Measurements from ENCODE around the gene SHROOM1. TPM values are rescaled to one million over a fixed set of nuclear protein-coding genes. Genes with fewer than 3 reads are reported as not detected.

SHROOM1 gene
- total and polyA plus RNA-seq, 4 experiments from 2014 or later = 0.49 TPM; not detected in 3

DNA sequence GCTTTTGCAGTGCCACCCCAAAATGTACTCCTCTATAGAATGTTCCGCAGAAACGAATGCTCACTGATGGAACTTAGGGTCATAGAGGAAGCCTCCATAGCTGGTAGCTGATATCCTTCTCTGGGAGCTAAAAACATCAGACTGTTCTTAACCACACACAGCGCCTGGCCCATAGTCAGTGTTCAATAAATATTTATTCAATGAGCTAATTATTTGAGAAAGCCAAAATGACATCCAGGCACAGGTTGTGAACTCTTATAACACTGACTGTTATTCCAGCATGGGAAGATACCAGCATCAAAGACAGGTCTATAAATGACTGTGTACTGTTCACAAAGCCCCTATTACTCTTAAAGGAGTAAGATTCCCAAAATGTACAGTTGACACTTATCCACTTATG lies 22.9 kb upstream of the SHROOM1 start:
- Histone ChIP-seq H3K36me3 (ENCODE audit: insufficient read depth, low read length) (no peaks in the 10 kb centered on the region), H3K27me3 (ENCODE audit: insufficient read depth, low read length) (no peaks in the 10 kb centered on the region), H3K4me3 (ENCODE audit: low read length in 2 of 2) (no peak overlapping the region), H3K27ac (ENCODE audit: low read depth, low read length) (no peak overlapping the region), H3K4me1 (ENCODE audit: insufficient read depth, low read length) (no peaks in the 10 kb centered on the region), H3K9me3 (ENCODE audit: control insufficient read depth in 1 of 2, low read length in 2 of 2) (no peaks in the 10 kb centered on the region)
- Mint-ChIP-seq H3K27ac (no peak overlapping the region), H3K4me3 (no peak overlapping the region), H3K36me3 (no peaks in the 10 kb centered on the region), H3K4me1 (no peaks in the 10 kb centered on the region), H3K9me3 (no peaks in the 10 kb centered on the region), H3K27me3 (peaks cover 4% of the 10 kb centered on the region in 2 donors)
- intact Hi-C loops (cut with micrococcal nuclease) = no loop called here
- POLR2A ChIA-PET (ENCODE audit: partially characterized antibody) = interaction anchor here (1.0 kb wide), 1 partner anchor 106 kb away, joined by 3 read pairs; the partner anchor contains the start of gene CCNI2
- CTCF ChIA-PET (ENCODE audit: partially characterized antibody) = interaction anchor here (1.1 kb wide), 1 partner anchor 33 kb away, joined by 4 read pairs; no protein-coding TSS in a partner anchor
- DNase-seq = no peak

GRCh38 chr5:132850066-132850465 lies 19.6 kb upstream of the SHROOM1 start:
- no peak for DNase-seq
- H3K9me3 ChIP-seq (ENCODE audit: control insufficient read depth in 1 of 2, low read length in 2 of 2) = no peaks in the 10 kb centered on the region
- H3K4me3 ChIP-seq (ENCODE audit: low read length in 2 of 2) = no peak overlapping the region
- intact Hi-C loops (cut with micrococcal nuclease) = no loop called here
- no peak overlapping the region for H3K4me3 Mint-ChIP-seq
- H3K36me3 Mint-ChIP-seq = no peaks in the 10 kb centered on the region
- H3K9me3 Mint-ChIP-seq = no peaks in the 10 kb centered on the region
- no peaks in the 10 kb centered on the region for H3K27me3 ChIP-seq (ENCODE audit: insufficient read depth, low read length)
- no peaks in the 10 kb centered on the region for H3K36me3 ChIP-seq (ENCODE audit: insufficient read depth, low read length)
- no peaks in the 10 kb centered on the region for H3K27me3 Mint-ChIP-seq
- H3K27ac ChIP-seq (ENCODE audit: low read depth, low read length) = no peak overlapping the region
- no peaks in the 10 kb centered on the region for H3K4me1 ChIP-seq (ENCODE audit: insufficient read depth, low read length)
- ChIA-PET CTCF (ENCODE audit: partially characterized antibody) (interaction anchor here (1.4 to 2.8 kb wide), 2 partner anchors 21 to 33 kb away, joined by 4 to 8 read pairs; no protein-coding TSS in a partner anchor), POLR2A (ENCODE audit: partially characterized antibody) (no interaction called here)
- H3K4me1 Mint-ChIP-seq = no peaks in the 10 kb centered on the region
- no peak overlapping the region for H3K27ac Mint-ChIP-seq

DNA sequence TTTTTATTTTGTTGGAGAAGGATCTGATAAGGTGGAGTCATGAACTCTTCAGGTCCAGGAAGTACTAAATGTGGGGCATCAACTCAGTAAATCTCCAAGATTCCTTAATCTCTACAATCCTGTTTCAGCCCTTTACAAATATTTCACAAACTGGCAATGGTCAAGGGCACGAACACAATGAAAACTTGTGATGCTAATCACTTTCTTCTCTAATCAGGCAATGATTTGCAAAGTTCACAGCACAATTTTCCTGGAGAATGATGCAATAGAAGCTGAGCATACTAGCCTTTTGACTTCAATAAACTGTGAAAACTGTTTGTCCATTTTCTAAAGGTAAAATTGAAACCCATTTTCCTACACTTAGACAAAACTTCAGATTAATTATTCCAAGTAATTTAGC lies 18.9 kb upstream of the SHROOM1 start:
- Histone ChIP-seq H3K27ac (ENCODE audit: low read depth, low read length) (no peak overlapping the region), H3K4me1 (ENCODE audit: insufficient read depth, low read length) (no peaks in the 10 kb centered on the region), H3K36me3 (ENCODE audit: insufficient read depth, low read length) (no peaks in the 10 kb centered on the region), H3K27me3 (ENCODE audit: insufficient read depth, low read length) (no peaks in the 10 kb centered on the region), H3K9me3 (ENCODE audit: control insufficient read depth in 1 of 2, low read length in 2 of 2) (no peaks in the 10 kb centered on the region), H3K4me3 (ENCODE audit: low read length in 2 of 2) (no peak overlapping the region)
- Mint-ChIP-seq H3K27ac (no peak overlapping the region), H3K4me3 (no peak overlapping the region), H3K36me3 (no peaks in the 10 kb centered on the region), H3K9me3 (no peaks in the 10 kb centered on the region), H3K4me1 (no peaks in the 10 kb centered on the region), H3K27me3 (no peaks in the 10 kb centered on the region)
- POLR2A ChIA-PET (ENCODE audit: partially characterized antibody) = interaction anchor here (0.6 kb wide), 1 partner anchor 36 kb away, joined by 3 read pairs; the partner anchor contains the start of gene SOWAHA
- no peak for DNase-seq
- intact Hi-C loops (cut with micrococcal nuclease) = no loop called here
- CTCF ChIA-PET (ENCODE audit: partially characterized antibody) = no interaction called here

GRCh38 chr5:132848270-132848669 lies 17.8 kb upstream of the SHROOM1 start:
- CTCF ChIA-PET (ENCODE audit: partially characterized antibody) = interaction anchor here (1.8 kb wide), 1 partner anchor 19 kb away, joined by 6 read pairs; no protein-coding TSS in a partner anchor
- intact Hi-C loops (cut with micrococcal nuclease) = no loop called here

DNA sequence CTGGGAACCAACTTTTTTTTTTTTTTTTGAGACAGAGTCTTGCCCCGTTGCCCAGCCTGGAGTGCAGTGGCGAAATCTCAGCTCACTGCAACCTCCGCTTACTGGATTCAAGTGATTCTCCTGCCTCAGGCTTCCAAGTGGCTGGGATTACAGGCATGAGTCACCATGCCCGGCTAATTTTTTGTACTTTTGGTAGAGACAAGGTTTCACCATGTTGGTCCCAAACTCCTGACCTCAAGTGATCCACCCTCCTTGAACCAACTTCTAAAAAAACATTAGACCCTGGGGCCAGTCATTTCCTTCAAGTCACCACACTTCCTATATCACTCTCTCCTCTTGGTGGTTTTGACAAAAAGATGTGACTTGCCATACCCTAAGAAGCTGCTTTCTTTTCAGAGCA lies 10.9 kb upstream of the SHROOM1 start:
- Histone ChIP-seq H3K4me3 (ENCODE audit: low read length in 2 of 2) (no peak overlapping the region), H3K27ac (ENCODE audit: low read depth, low read length) (no peak overlapping the region), H3K4me1 (ENCODE audit: insufficient read depth, low read length) (no peaks in the 10 kb centered on the region), H3K9me3 (ENCODE audit: control insufficient read depth in 1 of 2, low read length in 2 of 2) (no peaks in the 10 kb centered on the region), H3K27me3 (ENCODE audit: insufficient read depth, low read length) (no peaks in the 10 kb centered on the region), H3K36me3 (ENCODE audit: insufficient read depth, low read length) (no peaks in the 10 kb centered on the region)
- H3K27me3 Mint-ChIP-seq = no peaks in the 10 kb centered on the region
- POLR2A ChIA-PET (ENCODE audit: partially characterized antibody) = no interaction called here
- H3K4me1 Mint-ChIP-seq = no peaks in the 10 kb centered on the region
- CTCF ChIA-PET (ENCODE audit: partially characterized antibody) = no interaction called here
- no peaks in the 10 kb centered on the region for H3K9me3 Mint-ChIP-seq
- no peak overlapping the region for H3K27ac Mint-ChIP-seq
- H3K36me3 Mint-ChIP-seq = no peaks in the 10 kb centered on the region
- intact Hi-C loops (cut with micrococcal nuclease) = no loop called here
- DNase-seq = no peak
- no peak overlapping the region for H3K4me3 Mint-ChIP-seq

More at GRCh38 chr5:132848270-132848669, 17.8 kb upstream of the SHROOM1 start:
- H3K27me3 Mint-ChIP-seq = no peaks in the 10 kb centered on the region
- no peaks in the 10 kb centered on the region for H3K9me3 ChIP-seq (ENCODE audit: control insufficient read depth in 1 of 2, low read length in 2 of 2)
- H3K4me3 Mint-ChIP-seq = no peak overlapping the region
- no peak overlapping the region for H3K27ac ChIP-seq (ENCODE audit: low read depth, low read length)
- H3K4me1 Mint-ChIP-seq = no peaks in the 10 kb centered on the region
- no peaks in the 10 kb centered on the region for H3K4me1 ChIP-seq (ENCODE audit: insufficient read depth, low read length)
- no peaks in the 10 kb centered on the region for H3K9me3 Mint-ChIP-seq
- H3K4me3 ChIP-seq (ENCODE audit: low read length in 2 of 2) = no peak overlapping the region
- DNase-seq = no peak
- H3K27me3 ChIP-seq (ENCODE audit: insufficient read depth, low read length) = no peaks in the 10 kb centered on the region
- no peak overlapping the region for H3K27ac Mint-ChIP-seq
- H3K36me3 ChIP-seq (ENCODE audit: insufficient read depth, low read length) = no peaks in the 10 kb centered on the region
- no peaks in the 10 kb centered on the region for H3K36me3 Mint-ChIP-seq
- POLR2A ChIA-PET (ENCODE audit: partially characterized antibody) = no interaction called here

DNA sequence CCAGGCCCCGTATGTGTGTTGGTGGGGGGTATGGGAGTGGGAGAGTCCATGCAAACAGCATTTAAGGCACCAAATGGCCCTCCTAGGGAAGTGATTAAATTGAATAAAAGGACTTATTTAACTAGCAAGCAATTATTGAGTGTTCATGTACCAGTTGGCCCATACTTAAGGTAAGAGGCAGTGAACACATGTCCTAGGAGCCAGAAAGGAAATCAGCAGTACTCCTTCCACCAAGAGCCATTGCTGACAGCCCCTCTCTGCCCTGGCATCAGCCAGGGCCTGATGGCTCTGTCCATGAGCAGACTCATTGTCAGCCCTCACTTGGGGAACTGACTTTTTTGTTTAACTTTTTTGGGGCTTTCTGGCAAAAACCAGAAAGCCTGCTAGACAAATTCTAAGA lies 10.4 kb upstream of the SHROOM1 start:
- Histone ChIP-seq H3K27ac (ENCODE audit: low read depth, low read length) (no peak overlapping the region), H3K4me3 (ENCODE audit: low read length in 2 of 2) (no peak overlapping the region), H3K36me3 (ENCODE audit: insufficient read depth, low read length) (no peaks in the 10 kb centered on the region), H3K9me3 (ENCODE audit: control insufficient read depth in 1 of 2, low read length in 2 of 2) (no peaks in the 10 kb centered on the region), H3K27me3 (ENCODE audit: insufficient read depth, low read length) (no peaks in the 10 kb centered on the region), H3K4me1 (ENCODE audit: insufficient read depth, low read length) (no peaks in the 10 kb centered on the region)
- no peaks in the 10 kb centered on the region for H3K36me3 Mint-ChIP-seq
- H3K27me3 Mint-ChIP-seq = no peaks in the 10 kb centered on the region
- intact Hi-C loops (cut with micrococcal nuclease) = no loop called here
- no peak overlapping the region for H3K4me3 Mint-ChIP-seq
- POLR2A ChIA-PET (ENCODE audit: partially characterized antibody) = no interaction called here
- H3K4me1 Mint-ChIP-seq = no peaks in the 10 kb centered on the region
- H3K27ac Mint-ChIP-seq = no peak overlapping the region
- H3K9me3 Mint-ChIP-seq = no peaks in the 10 kb centered on the region
- CTCF ChIA-PET (ENCODE audit: partially characterized antibody) = no interaction called here
- no peak for DNase-seq

- no peaks in the 10 kb centered on the region for H3K36me3 Mint-ChIP-seq
- no peak for DNase-seq
- ChIA-PET CTCF (ENCODE audit: partially characterized antibody) (no interaction called here), POLR2A (ENCODE audit: partially characterized antibody) (no interaction called here)
- Histone ChIP-seq H3K27ac (ENCODE audit: low read depth, low read length) (no peak overlapping the region), H3K36me3 (ENCODE audit: insufficient read depth, low read length) (no peaks in the 10 kb centered on the region), H3K4me1 (ENCODE audit: insufficient read depth, low read length) (no peaks in the 10 kb centered on the region), H3K4me3 (ENCODE audit: low read length in 2 of 2) (no peak overlapping the region), H3K9me3 (ENCODE audit: control insufficient read depth in 1 of 2, low read length in 2 of 2) (no peaks in the 10 kb centered on the region), H3K27me3 (ENCODE audit: insufficient read depth, low read length) (no peaks in the 10 kb centered on the region)
- H3K27me3 Mint-ChIP-seq = no peaks in the 10 kb centered on the region
- no peaks in the 10 kb centered on the region for H3K4me1 Mint-ChIP-seq
- no peak overlapping the region for H3K4me3 Mint-ChIP-seq
- intact Hi-C loops (cut with micrococcal nuclease) = no loop called here
- H3K27ac Mint-ChIP-seq = no peak overlapping the region
- H3K9me3 Mint-ChIP-seq = no peaks in the 10 kb centered on the region
These were observed 9.9 kb upstream of the SHROOM1 start for GRCh38 chr5:132840313-132840712.
